ENCODE results near the gene TBCCD1. TPM values are rescaled to one million over a fixed set of nuclear protein-coding genes. Genes with fewer than 3 reads are reported as not detected.
A peak's percentile ranks its signal among the peaks of the same experiment; 100 is the strongest.
"Not testable (repeated sequence)": the region's sequence is repeated elsewhere in the genome, so short reads cannot be mapped to it uniquely, and the experiment has no call there.

Gene TBCCD1
- total and polyA plus RNA-seq, 5 donors: 4.7 to 8.4 (median 7.4) TPM

- no peaks in the 10 kb centered on the region for H3K9me3 ChIP-seq (ENCODE audit: control insufficient read depth, low read length)
- H3K27me3 ChIP-seq (ENCODE audit: control insufficient read depth, insufficient read depth): no peaks in the 10 kb centered on the region
- WGBS: 39% methylated on average over 6 of the region's 6 CpGs
- H3K4me3 ChIP-seq (ENCODE audit: low read length): no peak overlapping the region
- peaks cover 9% of the 10 kb centered on the region for H3K4me1 ChIP-seq (ENCODE audit: control insufficient read depth, insufficient read depth, low read length)
- no peak for DNase-seq
- peak in 1 of 2 donors; percentile 8 for ATAC-seq
- intact Hi-C loops (cut with DNase I): no loop called here
- H3K27ac ChIP-seq (ENCODE audit: low read length): peak overlapping the region; percentile 4
These were observed 64.0 kb downstream of the TBCCD1 start for GRCh38 chr3:186502966-186503712.

GRCh38 chr3:186502138-186502948 lies 64.8 kb downstream of the TBCCD1 start:
- no peaks in the 10 kb centered on the region for H3K27me3 ChIP-seq (ENCODE audit: control insufficient read depth, insufficient read depth)
- H3K4me1 ChIP-seq (ENCODE audit: control insufficient read depth, insufficient read depth, low read length): peaks cover 9% of the 10 kb centered on the region
- H3K9me3 ChIP-seq (ENCODE audit: control insufficient read depth, low read length): no peaks in the 10 kb centered on the region
- 38% methylated on average over 5 of the region's 5 CpGs for WGBS
- intact Hi-C loops (cut with DNase I): no loop called here
- DNase-seq (no peak), ATAC-seq (peak in 1 of 2 donors; percentile 51)
- no peak overlapping the region for H3K4me3 ChIP-seq (ENCODE audit: low read length)
- H3K27ac ChIP-seq (ENCODE audit: low read length): no peak overlapping the region

- H3K27ac ChIP-seq (ENCODE audit: low read length); H3K9me3 ChIP-seq (ENCODE audit: control insufficient read depth, low read length); H3K4me3 ChIP-seq (ENCODE audit: low read length); ATAC-seq; H3K27me3 ChIP-seq (ENCODE audit: control insufficient read depth, insufficient read depth); intact Hi-C loops (cut with DNase I); DNase-seq: not testable (repeated sequence)
- peaks cover 11% of the 10 kb centered on the region for H3K4me1 ChIP-seq (ENCODE audit: control insufficient read depth, insufficient read depth, low read length)
- WGBS: 65% methylated on average over 3 of the region's 3 CpGs
These were observed 67.2 kb downstream of the TBCCD1 start for GRCh38 chr3:186499949-186500348.

GRCh38 chr3:186498022-186498421 lies 69.1 kb downstream of the TBCCD1 start:
- H3K27ac ChIP-seq (ENCODE audit: low read length); H3K4me1 ChIP-seq (ENCODE audit: control insufficient read depth, insufficient read depth, low read length); intact Hi-C loops (cut with DNase I); H3K4me3 ChIP-seq (ENCODE audit: low read length); DNase-seq; H3K27me3 ChIP-seq (ENCODE audit: control insufficient read depth, insufficient read depth); ATAC-seq; H3K9me3 ChIP-seq (ENCODE audit: control insufficient read depth, low read length): not testable (repeated sequence)
- 95% methylated on average over 2 of the region's 2 CpGs for WGBS

- 96% methylated on average over 4 of the region's 4 CpGs for WGBS
- H3K4me3 ChIP-seq (ENCODE audit: low read length): no peak overlapping the region
- H3K4me1 ChIP-seq (ENCODE audit: control insufficient read depth, insufficient read depth, low read length): peaks cover 3% of the 10 kb centered on the region
- H3K27ac ChIP-seq (ENCODE audit: low read length): no peak overlapping the region
- intact Hi-C loops (cut with DNase I): no loop called here
- H3K9me3 ChIP-seq (ENCODE audit: control insufficient read depth, low read length): no peaks in the 10 kb centered on the region
- ATAC-seq (no peak), DNase-seq (no peak)
- no peaks in the 10 kb centered on the region for H3K27me3 ChIP-seq (ENCODE audit: control insufficient read depth, insufficient read depth)
These were observed 69.5 kb downstream of the TBCCD1 start for GRCh38 chr3:186497608-186498007.

GRCh38 chr3:186496635-186497034 lies 70.5 kb downstream of the TBCCD1 start:
- intact Hi-C loops (cut with DNase I): no loop called here
- peaks cover 2% of the 10 kb centered on the region for H3K4me1 ChIP-seq (ENCODE audit: control insufficient read depth, insufficient read depth, low read length)
- H3K27me3 ChIP-seq (ENCODE audit: control insufficient read depth, insufficient read depth): no peaks in the 10 kb centered on the region
- ATAC-seq (no peak), DNase-seq (no peak)
- no peak overlapping the region for H3K4me3 ChIP-seq (ENCODE audit: low read length)
- H3K9me3 ChIP-seq (ENCODE audit: control insufficient read depth, low read length): no peaks in the 10 kb centered on the region
- no peak overlapping the region for H3K27ac ChIP-seq (ENCODE audit: low read length)

Other genes starting within 250 kb of the TBCCD1 start
- gene DGKG, start 205.1 kb downstream of the TBCCD1 start, total RNA-seq: 10 to 100 TPM; 10.8 to 23.6 (median 17.9) TPM
- 4.5 TPM for gene DGKG, start 205.1 kb downstream of the TBCCD1 start, polyA plus RNA-seq
- gene CRYGS, start 23.0 kb downstream of the TBCCD1 start, total RNA-seq: 1 to 10 TPM; 1.6 to 2.0 (median 1.8) TPM
- 1.3 TPM for gene CRYGS, start 23.0 kb downstream of the TBCCD1 start, polyA plus RNA-seq
- 10 to 100 TPM; 25.6 to 60.5 (median 41.6) TPM for gene DNAJB11, start 3.4 kb upstream of the TBCCD1 start, total RNA-seq
- 51.6 TPM for gene DNAJB11, start 3.4 kb upstream of the TBCCD1 start, polyA plus RNA-seq
- gene AHSG, start 45.7 kb upstream of the TBCCD1 start, total RNA-seq: under 1 TPM in 1 of 4 donors, not detected in 3; 0.20 TPM
- 0.05 TPM for gene AHSG, start 45.7 kb upstream of the TBCCD1 start, polyA plus RNA-seq
- not detected for gene FETUB, start 73.1 kb upstream of the TBCCD1 start, total RNA-seq
- 0.07 TPM for gene FETUB, start 73.1 kb upstream of the TBCCD1 start, polyA plus RNA-seq
- gene HRG, start 98.7 kb upstream of the TBCCD1 start, total RNA-seq: under 1 TPM in 1 of 4 donors, not detected in 3; 0.22 TPM
- gene HRG, start 98.7 kb upstream of the TBCCD1 start, polyA plus RNA-seq: not detected
- gene KNG1, start 150.0 kb upstream of the TBCCD1 start, total RNA-seq: under 1 TPM; 0.37 to 0.53 (median 0.48) TPM
- 0.23 TPM for gene KNG1, start 150.0 kb upstream of the TBCCD1 start, polyA plus RNA-seq
- 100 to 1,000 TPM; 252 to 436 (median 397) TPM for gene EIF4A2, start 216.2 kb upstream of the TBCCD1 start, total RNA-seq
- gene EIF4A2, start 216.2 kb upstream of the TBCCD1 start, polyA plus RNA-seq: 378 TPM
- gene RFC4, start 239.1 kb upstream of the TBCCD1 start, total RNA-seq: 10 to 100 TPM in 2 of 4 donors, 1 to 10 TPM in 2; 7.2 to 13.6 (median 10.4) TPM
- gene RFC4, start 239.1 kb upstream of the TBCCD1 start, polyA plus RNA-seq: 10.0 TPM